OCI-LY3 (cell line): Measurements from ENCODE around the gene PTPRA.

Experiments
- CTCF ChIP-seq: fragments of 200-600, 300-600 bp; sonication (generic); IDR thresholded peaks from 2 replicates; pipeline ENCODE4 v1.5.1; 2014; ENCODE audit warnings: antibody characterized with exemption, low read length, low read depth
- EZH2phosphoT487 ChIP-seq: fragments of 200-600 bp; shearing (Covaris generic); IDR thresholded peaks from 2 replicates; pipeline ENCODE4 v1.6.1; 2018; ENCODE audit warnings: antibody characterized with exemption, mixed run types, low read depth

DNA sequence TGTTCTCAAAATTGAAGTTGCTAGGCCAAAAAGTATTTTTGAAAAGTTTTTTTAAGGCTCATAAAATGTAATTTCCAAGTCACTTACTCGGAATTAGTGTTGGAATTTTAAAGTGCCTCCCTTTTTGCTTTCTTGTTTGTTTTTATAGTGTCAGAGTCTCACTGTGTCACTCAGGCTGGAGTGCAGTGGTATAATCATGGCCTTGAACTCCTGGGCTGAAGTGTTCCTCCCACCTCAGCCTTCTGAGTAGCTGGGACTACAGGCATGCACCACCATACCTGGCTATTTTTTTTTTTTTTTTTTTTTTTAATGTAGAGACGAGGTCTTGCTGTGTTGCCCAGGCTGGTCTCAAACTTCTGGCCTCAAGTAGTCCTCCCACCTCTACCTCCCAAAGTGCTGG, 130.1 kb downstream of the PTPRA start:
- TF ChIP-seq CTCF (no peak), EZH2phosphoT487 (no peak)
